Activated B cell treated with CpG ODN at 0.5 μM for 24 hours (primary cell): Measurements from ENCODE around the gene KRT79. TPM values are rescaled to one million over a fixed set of nuclear protein-coding genes. Genes with fewer than 3 reads are reported as not detected.

Source experiments
- ATAC-seq: fragments of 200-7000 bp; cut with Tn5 transposase; one replicate; pipeline ENCODE4 v1.10.0; 2021; ENCODE audit warnings: low read depth, mild to moderate bottlenecking, moderate library complexity
- CTCF ChIA-PET: fragments of 350-600 bp; sonication (Branson Sonifier 250); formaldehyde crosslinking; loops from one replicate; lab custom pipeline; 2021; ENCODE audit warnings: antibody characterized with exemption; lab: Charles Lee
- POLR2A ChIA-PET: fragments of 350-600 bp; sonication (Branson Sonifier 250); formaldehyde crosslinking; loops from one replicate; lab custom pipeline; 2021; ENCODE audit warnings: antibody characterized with exemption; lab: Charles Lee
- DNase-seq: peaks from one replicate; pipeline ENCODE4 v3.0.0; 2022
- H3K27ac Mint-ChIP-seq: one replicate; pipeline ENCODE4 v1.8.0; 2020; ENCODE audit warnings: mixed read lengths
- H3K27me3 Mint-ChIP-seq: one replicate; pipeline ENCODE4 v1.8.0; 2021; ENCODE audit warnings: mixed read lengths
- H3K36me3 Mint-ChIP-seq: one replicate; pipeline ENCODE4 v1.8.0; 2021; ENCODE audit warnings: low read depth, mixed read lengths
- H3K4me1 Mint-ChIP-seq: one replicate; pipeline ENCODE4 v1.8.0; 2021; ENCODE audit warnings: mixed read lengths
- H3K4me3 Mint-ChIP-seq: one replicate; pipeline ENCODE4 v1.8.0; 2020; ENCODE audit warnings: mild to moderate bottlenecking, mixed read lengths
- H3K9me3 Mint-ChIP-seq: one replicate; pipeline ENCODE4 v1.8.0; 2020; ENCODE audit warnings: mixed read lengths
- intact Hi-C: fragments of 100-400 bp; cut with micrococcal nuclease; formaldehyde crosslinking; loops from one replicate; pipeline ENCODE4 v1.15.1; 2024
- total RNA-seq: library from RNA; stranded (reverse); gene quantifications from 2 replicates; pipeline ENCODE4 v1.2.3, GENCODE V29; 2022
- TF ChIP-seq, protein P1 (sequence below): fragments of 200-600 bp; IDR thresholded peaks from one replicate; pipeline ENCODE4 v1.8.0; 2022; ENCODE audit warnings: antibody characterized with exemption, mild to moderate bottlenecking

The KRT79 gene
- total RNA-seq, 1 donor from 2014 or later = not detected

DNA sequence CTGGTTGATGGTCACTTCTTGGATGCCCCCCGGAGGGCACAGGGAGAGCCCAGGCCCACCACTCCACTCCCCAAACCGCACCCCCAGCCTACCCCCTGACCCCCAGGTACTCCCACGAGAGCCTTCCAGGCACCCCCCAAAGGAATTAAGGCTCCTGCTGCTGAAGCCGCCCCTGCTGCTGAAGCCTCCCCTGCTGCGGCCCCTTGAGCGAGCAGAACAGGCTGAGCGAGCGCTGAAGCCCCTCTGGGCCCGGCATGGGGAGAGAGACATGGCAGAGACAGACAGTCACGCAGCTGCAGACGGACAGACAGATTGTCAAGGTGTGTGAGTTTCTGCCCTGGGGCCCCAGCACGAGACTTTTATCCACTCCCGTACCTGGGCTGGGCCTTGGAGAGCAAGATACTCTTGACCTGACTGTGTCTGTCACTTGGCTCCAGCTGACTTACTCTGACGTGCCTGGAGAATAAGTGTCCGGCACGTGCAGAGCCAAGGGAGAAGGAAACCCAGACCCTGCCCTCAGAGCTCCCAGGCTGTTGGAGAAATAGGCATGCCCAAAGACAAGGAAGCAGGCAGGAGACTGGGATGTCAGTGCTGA lies 14.6 kb upstream of the KRT79 start, which contains the start of gene KRT78:
TSS of gene KRT78 (minus strand) at position 334 of the 595 bp plus-strand sequence. CDS start at position 270, 64 bp downstream.
- intact Hi-C loops = no loop called here
- TF ChIP-seq, protein P1, sequence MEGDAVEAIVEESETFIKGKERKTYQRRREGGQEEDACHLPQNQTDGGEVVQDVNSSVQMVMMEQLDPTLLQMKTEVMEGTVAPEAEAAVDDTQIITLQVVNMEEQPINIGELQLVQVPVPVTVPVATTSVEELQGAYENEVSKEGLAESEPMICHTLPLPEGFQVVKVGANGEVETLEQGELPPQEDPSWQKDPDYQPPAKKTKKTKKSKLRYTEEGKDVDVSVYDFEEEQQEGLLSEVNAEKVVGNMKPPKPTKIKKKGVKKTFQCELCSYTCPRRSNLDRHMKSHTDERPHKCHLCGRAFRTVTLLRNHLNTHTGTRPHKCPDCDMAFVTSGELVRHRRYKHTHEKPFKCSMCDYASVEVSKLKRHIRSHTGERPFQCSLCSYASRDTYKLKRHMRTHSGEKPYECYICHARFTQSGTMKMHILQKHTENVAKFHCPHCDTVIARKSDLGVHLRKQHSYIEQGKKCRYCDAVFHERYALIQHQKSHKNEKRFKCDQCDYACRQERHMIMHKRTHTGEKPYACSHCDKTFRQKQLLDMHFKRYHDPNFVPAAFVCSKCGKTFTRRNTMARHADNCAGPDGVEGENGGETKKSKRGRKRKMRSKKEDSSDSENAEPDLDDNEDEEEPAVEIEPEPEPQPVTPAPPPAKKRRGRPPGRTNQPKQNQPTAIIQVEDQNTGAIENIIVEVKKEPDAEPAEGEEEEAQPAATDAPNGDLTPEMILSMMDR = no peak
- Mint-ChIP-seq H3K36me3 (no peaks in the 10 kb centered on the region), H3K4me3 (no peak within 1 kb of the TSS), H3K4me1 (peaks cover 6% of the 10 kb centered on the region), H3K27ac (no peak within 1 kb of the TSS), H3K27me3 (peaks cover 15% of the 10 kb centered on the region), H3K9me3 (no peaks in the 10 kb centered on the region)
- DNase-seq (no peak), ATAC-seq (no peak)
- ChIA-PET POLR2A (no interaction called here), CTCF (no interaction called here)

DNA sequence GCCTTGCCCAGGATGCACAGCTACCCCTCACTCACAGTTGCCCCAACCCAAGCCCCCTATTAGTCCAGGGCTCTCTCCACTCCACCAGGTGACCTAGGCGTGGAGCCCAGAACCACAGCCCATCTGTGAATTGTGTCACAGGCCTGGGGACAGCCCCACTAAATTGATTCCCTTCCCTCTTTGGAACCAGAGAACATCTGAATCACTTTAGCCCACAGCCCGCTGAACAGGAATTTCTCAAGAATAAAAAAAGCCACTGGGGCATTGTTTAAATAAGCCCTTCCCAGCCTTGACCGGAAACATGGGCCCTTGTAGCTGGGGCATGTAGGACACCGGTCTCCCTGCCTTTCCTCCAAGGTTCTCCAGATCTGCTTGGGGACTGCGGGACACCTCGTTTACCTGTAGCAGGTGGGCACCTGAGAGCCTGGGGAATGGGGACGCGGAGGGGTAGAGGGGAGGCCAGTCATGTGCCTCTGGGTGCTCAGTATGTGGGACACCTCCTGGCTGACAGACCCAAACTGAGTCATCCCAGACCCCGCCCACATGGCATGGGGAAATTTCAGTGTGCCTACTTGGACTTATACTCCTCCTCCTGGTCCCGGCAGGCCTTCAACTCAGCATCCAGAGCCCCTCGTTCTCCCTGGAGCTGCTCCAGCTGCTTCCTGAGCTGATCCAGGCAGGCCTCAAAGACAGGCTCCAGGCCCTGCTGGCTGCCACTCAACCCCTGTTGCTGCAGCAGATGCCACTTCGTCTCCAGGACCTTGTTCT lies 13.4 kb upstream of the KRT79 start:
- no peak for ATAC-seq
- POLR2A ChIA-PET = no interaction called here
- Mint-ChIP-seq H3K27me3 (peaks cover 15% of the 10 kb centered on the region), H3K36me3 (no peaks in the 10 kb centered on the region), H3K9me3 (no peaks in the 10 kb centered on the region), H3K4me1 (peaks cover 6% of the 10 kb centered on the region), H3K27ac (no peak overlapping the region), H3K4me3 (no peak overlapping the region)
- intact Hi-C loops = no loop called here
- TF ChIP-seq, protein P1 = no peak
- CTCF ChIA-PET = no interaction called here
- DNase-seq = no peak

DNA sequence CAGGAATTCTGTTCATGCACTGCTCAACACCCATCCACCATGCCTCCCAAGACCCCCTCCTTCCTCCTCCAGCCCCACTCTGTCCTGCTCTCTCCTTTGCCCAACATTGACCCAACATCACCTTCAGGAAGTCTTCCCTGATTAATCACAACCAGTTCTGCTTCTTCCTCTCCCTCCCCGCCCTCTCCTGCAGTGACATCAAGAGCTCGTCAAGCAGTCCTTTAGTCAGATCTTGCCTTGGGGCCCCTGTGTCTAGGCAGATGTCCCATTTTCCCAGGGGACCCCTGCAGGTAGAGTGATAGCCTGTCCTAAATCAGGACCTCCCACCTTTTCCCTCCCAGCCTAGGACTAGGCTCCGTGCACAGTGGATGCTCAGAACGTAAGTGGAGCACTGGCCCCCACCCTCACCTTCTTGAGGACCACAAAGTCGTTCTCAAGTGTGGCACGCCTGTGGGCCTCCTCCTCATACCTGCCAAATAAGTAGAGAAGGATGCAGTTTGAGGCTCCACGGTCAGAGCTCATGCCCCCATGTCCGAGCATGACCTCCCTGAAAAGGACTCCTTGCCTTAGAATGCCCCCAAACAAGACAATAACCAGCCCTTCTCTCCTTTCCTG lies 12.4 kb upstream of the KRT79 start:
- Mint-ChIP-seq H3K27ac (no peak overlapping the region), H3K27me3 (peaks cover 16% of the 10 kb centered on the region), H3K4me1 (peaks cover 6% of the 10 kb centered on the region), H3K4me3 (no peak overlapping the region), H3K9me3 (no peaks in the 10 kb centered on the region), H3K36me3 (no peaks in the 10 kb centered on the region)
- no peak for ATAC-seq
- intact Hi-C loops = no loop called here
- POLR2A ChIA-PET = no interaction called here
- TF ChIP-seq, protein P1 = no peak
- no peak for DNase-seq
- CTCF ChIA-PET = no interaction called here

DNA sequence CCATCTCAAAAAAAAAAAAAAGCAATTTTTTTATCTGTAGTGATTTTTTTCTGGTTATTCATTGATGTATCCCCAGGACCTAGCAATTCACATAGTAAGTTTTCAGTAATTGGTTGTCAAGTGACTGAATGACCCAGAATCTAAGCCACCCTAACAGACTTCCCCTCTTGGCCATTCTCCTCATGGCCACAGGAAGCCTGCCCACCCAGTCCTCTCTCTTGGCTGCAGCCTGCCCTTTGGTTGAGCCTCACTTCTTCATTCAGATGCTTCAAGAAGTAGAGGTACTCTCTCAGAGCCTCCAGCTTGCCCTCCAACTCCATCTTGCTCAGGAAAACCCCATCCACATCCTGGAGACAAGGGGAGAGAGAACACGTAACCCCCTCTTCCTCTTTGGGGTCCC lies 11.8 kb upstream of the KRT79 start:
- intact Hi-C loops = no loop called here
- TF ChIP-seq, protein P1 = no peak
- DNase-seq (no peak), ATAC-seq (no peak)
- ChIA-PET POLR2A (no interaction called here), CTCF (no interaction called here)
- Mint-ChIP-seq H3K36me3 (no peaks in the 10 kb centered on the region), H3K27me3 (peaks cover 17% of the 10 kb centered on the region), H3K4me1 (peaks cover 6% of the 10 kb centered on the region), H3K9me3 (no peaks in the 10 kb centered on the region), H3K4me3 (no peak overlapping the region), H3K27ac (no peak overlapping the region)

DNA sequence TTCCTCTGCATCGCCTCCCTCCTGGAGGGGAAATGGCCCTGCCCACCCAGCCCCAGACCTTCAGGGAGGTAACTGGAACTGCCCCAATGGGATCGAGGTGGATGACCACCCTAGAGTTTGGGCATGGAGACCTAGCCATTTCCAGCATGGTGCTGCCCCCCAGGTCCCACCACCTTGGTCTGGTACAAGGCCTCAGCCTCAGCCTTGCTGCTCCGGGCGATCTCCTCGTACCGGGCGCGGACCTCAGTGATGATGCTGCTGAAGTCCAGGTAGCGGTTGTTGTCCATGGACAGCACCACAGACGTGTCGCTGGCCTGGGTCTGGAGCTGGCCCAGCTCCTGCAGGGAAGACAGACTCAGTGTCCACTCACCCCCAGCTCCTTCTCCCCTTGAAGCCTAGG lies 10.3 kb upstream of the KRT79 start:
- CTCF ChIA-PET = no interaction called here
- H3K4me1 Mint-ChIP-seq = no peaks in the 10 kb centered on the region
- ATAC-seq (no peak), DNase-seq (no peak)
- H3K4me3 Mint-ChIP-seq = no peak overlapping the region
- H3K27me3 Mint-ChIP-seq = peaks cover 17% of the 10 kb centered on the region
- POLR2A ChIA-PET = no interaction called here
- H3K9me3 Mint-ChIP-seq = no peaks in the 10 kb centered on the region
- no peak overlapping the region for H3K27ac Mint-ChIP-seq
- TF ChIP-seq, protein P1 = no peak
- H3K36me3 Mint-ChIP-seq = no peaks in the 10 kb centered on the region
- intact Hi-C loops = no loop called here
